Esophagus muscularis mucosa (tissue), 4 donors: Measurements from ENCODE around the gene MAP3K6. TPM values are rescaled to one million over a fixed set of nuclear protein-coding genes. Genes with fewer than 3 reads are reported as not detected.

ENCODE experiments used
- DNase-seq: peaks from one replicate; pipeline ENCODE4 v3.0.0-alpha.2; 2017; ENCODE audit errors: extremely low spot score
- H3K27ac ChIP-seq, 4 donors: fragments of 200-600 bp; sonication (generic); replicated peaks in 1 of 4; 1 replicate in 3 of 4; 2 replicates in 1 of 4; pipeline ENCODE4 v1.5.1; 2016 to 2019; ENCODE audit warnings: mild to moderate bottlenecking in 1 of 4
- H3K27me3 ChIP-seq, 4 donors: fragments of 200-600 bp; sonication (generic); one replicate each; pipeline versions ENCODE4 v1.5.1 to v1.6.0; 2016 to 2019
- H3K36me3 ChIP-seq, 4 donors: fragments of 200-600 bp; sonication (generic); one replicate each; pipeline ENCODE4 v1.5.1; 2016 to 2019
- H3K4me1 ChIP-seq, 4 donors: fragments of 200-600 bp; sonication (generic); one replicate each; pipeline ENCODE4 v1.5.1; 2016 to 2019
- H3K4me3 ChIP-seq, 4 donors: fragments of 200-600 bp; sonication (generic); 1 replicate in 2 of 4; 2 replicates in 2 of 4; pipeline ENCODE4 v1.5.1; 2016 to 2019; ENCODE audit warnings: mild to moderate bottlenecking in 4 of 4, moderate library complexity in 1 of 4
- H3K9me3 ChIP-seq, 4 donors: fragments of 200-600 bp; sonication (generic); 1 replicate in 3 of 4; 2 replicates in 1 of 4; pipeline ENCODE4 v1.5.1; 2016 to 2019
- EP300 ChIP-seq: sonication (generic); formaldehyde crosslinking; IDR thresholded peaks from one replicate; pipeline ENCODE4 v1.6.1; 2017; ENCODE audit warnings: antibody characterized with exemption
- POLR2A ChIP-seq: fragments of 450-650 bp; IDR thresholded peaks from one replicate; pipeline ENCODE4 v1.6.1; 2017; ENCODE audit warnings: antibody characterized with exemption, moderate library complexity, mild to moderate bottlenecking, low read depth
- POLR2AphosphoS5 ChIP-seq, 2 donors: sonication (generic); formaldehyde crosslinking; IDR thresholded peaks; one replicate each; pipeline ENCODE4 v1.6.1; 2017; ENCODE audit warnings: antibody characterized with exemption in 2 of 2
- whole genome bisulfite sequencing: methylation state at CpG from one replicate; pipeline ENCODE4 v1.1.5; 2018; 5-methylcytosine and 5-hydroxymethylcytosine counted together
- intact Hi-C: fragments of 100-400 bp; cut with DNase I; formaldehyde crosslinking; loops from one replicate; pipeline ENCODE4 v1.15.1; 2023
- total RNA-seq, 4 donors: library from RNA; depleted of rRNA; stranded (reverse); fragments of >200 nt; gene quantifications; one replicate each; pipeline versions ENCODE4 v1.1.0 to v1.2.1, GENCODE V29; 2016
- TF ChIP-seq, protein P1 (sequence below), 3 experiments: fragments of 200-600 bp in 2 of 3; fragments of 450-650 bp in 1 of 3; sonication (generic) in 2 of 3; IDR thresholded peaks; one replicate each; pipeline ENCODE4 v1.5.1; 2017 to 2019; ENCODE audit warnings: antibody characterized with exemption in 3 of 3, mild to moderate bottlenecking in 2 of 3, moderate library complexity in 1 of 3

MAP3K6 gene
- total RNA-seq, 4 donors from 2014 or later, result 29.7 to 80.1 (median 55.4) TPM

- TF ChIP-seq EP300 (no peak), POLR2A (no peak), POLR2AphosphoS5 (IDR thresholded peaks at IDR 0.05) (no peak)
- TF ChIP-seq, protein P1, sequence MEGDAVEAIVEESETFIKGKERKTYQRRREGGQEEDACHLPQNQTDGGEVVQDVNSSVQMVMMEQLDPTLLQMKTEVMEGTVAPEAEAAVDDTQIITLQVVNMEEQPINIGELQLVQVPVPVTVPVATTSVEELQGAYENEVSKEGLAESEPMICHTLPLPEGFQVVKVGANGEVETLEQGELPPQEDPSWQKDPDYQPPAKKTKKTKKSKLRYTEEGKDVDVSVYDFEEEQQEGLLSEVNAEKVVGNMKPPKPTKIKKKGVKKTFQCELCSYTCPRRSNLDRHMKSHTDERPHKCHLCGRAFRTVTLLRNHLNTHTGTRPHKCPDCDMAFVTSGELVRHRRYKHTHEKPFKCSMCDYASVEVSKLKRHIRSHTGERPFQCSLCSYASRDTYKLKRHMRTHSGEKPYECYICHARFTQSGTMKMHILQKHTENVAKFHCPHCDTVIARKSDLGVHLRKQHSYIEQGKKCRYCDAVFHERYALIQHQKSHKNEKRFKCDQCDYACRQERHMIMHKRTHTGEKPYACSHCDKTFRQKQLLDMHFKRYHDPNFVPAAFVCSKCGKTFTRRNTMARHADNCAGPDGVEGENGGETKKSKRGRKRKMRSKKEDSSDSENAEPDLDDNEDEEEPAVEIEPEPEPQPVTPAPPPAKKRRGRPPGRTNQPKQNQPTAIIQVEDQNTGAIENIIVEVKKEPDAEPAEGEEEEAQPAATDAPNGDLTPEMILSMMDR (IDR thresholded peaks at IDR 0.05), result no peak
- peaks cover 18 to 34% (median 31%) of the 10 kb centered on the region in 4 donors for H3K4me1 ChIP-seq
- WGBS, result 96% methylated on average over 12 of the region's 13 CpGs
- H3K36me3 ChIP-seq, result peaks cover 61 to 88% (median 85%) of the 10 kb centered on the region in 4 donors
- peaks cover 0 to under 1% (median 0%) of the 10 kb centered on the region in 4 donors for H3K27me3 ChIP-seq
- H3K4me3 ChIP-seq, result no peak overlapping the region
- intact Hi-C loops, result loop anchor here (2.0 kb wide), 1 partner anchor 55 kb away; no protein-coding TSS in a partner anchor
- no peak for DNase-seq
- no peak overlapping the region for H3K27ac ChIP-seq
- no peaks in the 10 kb centered on the region for H3K9me3 ChIP-seq
These were observed 10.5 kb downstream of the MAP3K6 start for GRCh38 chr1:27356277-27356618.

DNA sequence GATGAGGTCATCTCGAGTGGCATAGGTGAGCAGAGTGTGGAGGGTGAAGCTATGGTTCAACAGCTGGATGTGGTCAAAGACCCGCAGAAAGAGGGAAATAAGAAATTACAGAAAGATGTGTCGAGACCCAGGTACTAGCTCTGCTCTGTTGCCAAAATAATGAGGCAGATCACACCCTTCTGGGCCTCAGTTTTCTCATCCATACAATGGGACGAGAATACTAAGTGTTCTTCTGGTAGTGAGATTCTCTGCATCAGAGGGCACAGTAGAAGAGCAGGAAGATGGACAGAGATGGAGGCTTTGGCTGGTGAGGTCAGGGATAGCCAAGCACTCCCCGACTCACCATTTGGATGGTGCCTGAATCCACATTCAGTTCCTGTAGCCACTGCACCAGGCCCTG, 11.1 kb downstream of the MAP3K6 start:
- DNase-seq, result no peak
- H3K36me3 ChIP-seq, result peaks cover 56 to 83% (median 80%) of the 10 kb centered on the region in 4 donors
- H3K9me3 ChIP-seq, result no peaks in the 10 kb centered on the region
- TF ChIP-seq EP300 (no peak), POLR2A (no peak), POLR2AphosphoS5 (IDR thresholded peaks at IDR 0.05) (no peak)
- TF ChIP-seq, protein P1 (IDR thresholded peaks at IDR 0.05), result no peak
- intact Hi-C loops, result loop anchor here (2.0 kb wide), 1 partner anchor 55 kb away; no protein-coding TSS in a partner anchor
- H3K27ac ChIP-seq, result no peak overlapping the region
- peaks cover 22 to 37% (median 33%) of the 10 kb centered on the region in 4 donors for H3K4me1 ChIP-seq
- H3K4me3 ChIP-seq, result no peak overlapping the region
- peaks cover 0 to 6% (median 2%) of the 10 kb centered on the region in 4 donors for H3K27me3 ChIP-seq
- WGBS, result 83% methylated on average over 5 of the region's 5 CpGs

GRCh38 chr1:27353629-27354028, 13.1 kb downstream of the MAP3K6 start:
- no peak overlapping the region for H3K4me3 ChIP-seq
- no peak for DNase-seq
- H3K36me3 ChIP-seq, result peaks cover 47 to 62% (median 59%) of the 10 kb centered on the region in 4 donors
- H3K4me1 ChIP-seq, result peaks cover 31 to 48% (median 45%) of the 10 kb centered on the region in 4 donors
- no peak overlapping the region for H3K27ac ChIP-seq
- intact Hi-C loops, result no loop called here
- H3K9me3 ChIP-seq, result no peaks in the 10 kb centered on the region
- 90% methylated on average over 3 of the region's 3 CpGs for WGBS
- peaks cover 0 to 26% (median 7%) of the 10 kb centered on the region in 4 donors for H3K27me3 ChIP-seq
- TF ChIP-seq, protein P1 (IDR thresholded peaks at IDR 0.05), result no peak
- no peak for TF ChIP-seq POLR2A

GRCh38 chr1:27353166-27353565, 13.6 kb downstream of the MAP3K6 start:
- no peak for TF ChIP-seq POLR2A
- no peak for TF ChIP-seq POLR2AphosphoS5 (IDR thresholded peaks at IDR 0.05)
- no peak for TF ChIP-seq EP300
- TF ChIP-seq, protein P1 (IDR thresholded peaks at IDR 0.05), result no peak
- intact Hi-C loops, result no loop called here
- H3K4me1 ChIP-seq, result peaks cover 31 to 45% (median 43%) of the 10 kb centered on the region in 4 donors
- H3K9me3 ChIP-seq, result no peaks in the 10 kb centered on the region
- 90% methylated on average over 10 of the region's 13 CpGs for WGBS
- no peak for DNase-seq
- peaks cover 0 to 28% (median 7%) of the 10 kb centered on the region in 4 donors for H3K27me3 ChIP-seq
- peaks cover 43 to 57% (median 54%) of the 10 kb centered on the region in 4 donors for H3K36me3 ChIP-seq
- H3K27ac ChIP-seq, result no peak overlapping the region
- H3K4me3 ChIP-seq, result no peak overlapping the region
